ENCODE measurements around the gene ICAM3. TPM values are rescaled to one million over a fixed set of nuclear protein-coding genes. Genes with fewer than 3 reads are reported as not detected.

The ICAM3 gene
- total RNA-seq, 4 donors from 2014 or later, result 5.5 to 20.6 (median 10.8) TPM

- Histone ChIP-seq H3K36me3 (peaks cover 0 to 89% (median 0%) of the 10 kb centered on the region in 3 donors), H3K4me3 (no peak overlapping the region), H3K27ac (peak overlapping the region in 3 of 4 donors; percentile 59 to 92 (median 84)), H3K9me3 (no peaks in the 10 kb centered on the region), H3K4me1 (peaks cover 4 to 31% (median 5%) of the 10 kb centered on the region in 4 donors), H3K27me3 (no peaks in the 10 kb centered on the region)
- TF ChIP-seq POLR2A (IDR thresholded peaks at IDR 0.05) (no peak), CTCF (IDR thresholded peaks at IDR 0.05) (no peak)
- DNase-seq, result no peak
Observed at GRCh38 chr19:10320602-10321416, 18.6 kb downstream of the ICAM3 start.

DNA sequence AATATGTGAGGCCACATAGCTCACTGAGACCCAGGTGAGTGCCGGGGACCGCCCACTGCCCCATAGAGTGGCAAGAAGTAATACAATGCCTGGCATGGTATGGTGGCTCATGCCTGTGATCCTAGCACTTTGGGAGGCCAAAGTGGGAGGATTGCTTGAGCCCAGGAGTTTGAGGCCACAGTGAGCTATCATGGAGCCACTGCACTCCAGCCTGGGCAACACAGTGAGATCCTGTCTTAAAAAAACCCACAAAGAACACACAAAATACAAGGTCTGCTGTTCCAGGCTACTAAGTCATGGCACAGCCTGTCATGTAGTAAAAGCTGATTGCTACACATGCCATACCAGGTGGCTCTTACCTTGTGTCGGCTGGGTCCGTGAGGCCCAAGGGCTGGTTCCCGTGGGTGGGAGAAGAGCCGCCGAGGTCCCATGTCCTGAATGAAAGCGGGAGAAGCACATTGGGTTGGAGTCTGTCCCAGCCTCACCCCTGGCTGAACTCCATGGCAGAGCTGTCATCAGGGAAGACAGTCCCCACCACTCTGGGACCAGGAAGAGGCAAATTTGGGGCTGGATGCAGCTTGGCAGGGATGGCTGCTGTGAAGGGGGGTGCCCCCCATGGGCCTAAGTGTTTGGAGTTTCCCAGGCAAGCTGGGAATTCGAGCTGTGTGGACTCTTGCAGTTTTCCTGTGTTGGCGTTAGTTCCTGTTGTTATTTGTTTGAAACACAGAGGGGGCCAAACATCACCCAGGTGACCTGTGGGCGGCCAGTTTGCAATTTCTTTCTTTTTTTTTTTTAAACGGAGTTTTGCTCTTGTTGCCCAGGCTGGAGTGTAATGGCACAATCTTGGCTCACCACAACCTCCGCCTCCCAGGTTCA lies 20.4 kb downstream of the ICAM3 start:
- Histone ChIP-seq H3K9me3 (no peaks in the 10 kb centered on the region), H3K4me1 (peaks cover 4 to 42% (median 9%) of the 10 kb centered on the region in 4 donors), H3K27me3 (no peaks in the 10 kb centered on the region), H3K27ac (no peak overlapping the region), H3K36me3 (peaks cover 0 to 71% (median 0%) of the 10 kb centered on the region in 3 donors), H3K4me3 (no peak overlapping the region)
- no peak for DNase-seq
- TF ChIP-seq POLR2A (IDR thresholded peaks at IDR 0.05) (no peak), CTCF (IDR thresholded peaks at IDR 0.05) (no peak)

GRCh38 chr19:10317857-10318462 lies 21.5 kb downstream of the ICAM3 start:
- no peak overlapping the region for H3K4me3 ChIP-seq
- TF ChIP-seq POLR2A (IDR thresholded peaks at IDR 0.05) (no peak), CTCF (IDR thresholded peaks at IDR 0.05) (no peak)
- H3K27ac ChIP-seq, result no peak overlapping the region
- no peaks in the 10 kb centered on the region for H3K27me3 ChIP-seq
- H3K9me3 ChIP-seq, result no peaks in the 10 kb centered on the region
- peaks cover 0 to 61% (median 0%) of the 10 kb centered on the region in 3 donors for H3K36me3 ChIP-seq
- H3K4me1 ChIP-seq, result peaks cover 4 to 37% (median 9%) of the 10 kb centered on the region in 4 donors
- DNase-seq, result no peak

- Histone ChIP-seq H3K27ac (no peak overlapping the region), H3K9me3 (no peaks in the 10 kb centered on the region), H3K36me3 (peaks cover 0 to 54% (median 0%) of the 10 kb centered on the region in 3 donors), H3K4me3 (no peak overlapping the region), H3K27me3 (no peaks in the 10 kb centered on the region), H3K4me1 (peaks cover 4 to 30% (median 9%) of the 10 kb centered on the region in 4 donors)
- no peak for DNase-seq
- no peak for TF ChIP-seq CTCF (IDR thresholded peaks at IDR 0.05)
Observed at GRCh38 chr19:10317045-10317856, 22.2 kb downstream of the ICAM3 start.

Data from Peyer's patch (tissue), 4 donors.